HG03103 (cell line): Measurements from ENCODE around the gene GLP1R.

ENCODE experiments used
- ATAC-seq: cut with Tn5 transposase; IDR thresholded peaks from one replicate; pipeline ENCODE4 v1.9.1; 2021; ENCODE audit warnings: low read depth; ENCODE audit not compliant: unreplicated experiment

Gene GLP1R

DNA sequence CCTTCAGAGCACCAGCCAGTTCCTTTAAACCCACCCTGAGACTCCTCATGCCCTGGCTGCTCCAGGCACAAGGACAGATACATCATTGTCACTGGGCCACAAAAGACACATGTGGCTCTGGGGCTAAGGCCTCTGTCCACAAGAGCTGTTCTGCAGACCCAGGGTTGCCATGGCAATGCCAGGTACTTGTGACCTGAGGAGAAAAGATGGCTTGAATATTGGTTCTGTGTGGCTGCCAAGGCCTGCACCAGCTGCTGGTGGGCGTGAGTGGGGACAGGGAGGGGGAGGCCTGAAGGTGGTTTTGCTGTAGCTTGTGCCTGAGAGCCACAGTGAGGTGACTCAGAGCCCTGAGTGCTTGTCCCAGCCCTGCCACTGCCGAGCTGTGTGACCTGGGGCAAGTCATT is 34.7 kb downstream of the GLP1R start:
- no peak for ATAC-seq

DNA sequence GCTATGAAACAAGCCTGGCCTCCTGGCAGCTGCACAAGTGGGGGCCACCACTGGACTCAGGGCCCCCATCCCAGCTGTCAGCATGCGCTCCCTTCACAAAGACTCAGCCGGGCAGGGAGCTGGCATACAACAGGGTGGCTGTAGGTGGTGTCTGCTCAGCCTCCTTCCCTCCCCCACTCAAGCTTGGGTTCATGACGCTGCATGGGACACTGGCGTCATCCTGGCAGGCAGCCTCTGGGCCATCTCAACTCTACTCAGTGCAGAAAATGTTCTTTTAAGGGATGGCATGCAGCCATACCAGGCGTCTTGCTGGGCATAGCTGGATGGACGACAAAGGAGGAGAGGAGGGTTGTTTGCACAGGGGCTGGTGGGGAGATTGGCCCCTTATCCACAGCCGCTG is 35.9 kb downstream of the GLP1R start:
- ATAC-seq, result no peak

DNA sequence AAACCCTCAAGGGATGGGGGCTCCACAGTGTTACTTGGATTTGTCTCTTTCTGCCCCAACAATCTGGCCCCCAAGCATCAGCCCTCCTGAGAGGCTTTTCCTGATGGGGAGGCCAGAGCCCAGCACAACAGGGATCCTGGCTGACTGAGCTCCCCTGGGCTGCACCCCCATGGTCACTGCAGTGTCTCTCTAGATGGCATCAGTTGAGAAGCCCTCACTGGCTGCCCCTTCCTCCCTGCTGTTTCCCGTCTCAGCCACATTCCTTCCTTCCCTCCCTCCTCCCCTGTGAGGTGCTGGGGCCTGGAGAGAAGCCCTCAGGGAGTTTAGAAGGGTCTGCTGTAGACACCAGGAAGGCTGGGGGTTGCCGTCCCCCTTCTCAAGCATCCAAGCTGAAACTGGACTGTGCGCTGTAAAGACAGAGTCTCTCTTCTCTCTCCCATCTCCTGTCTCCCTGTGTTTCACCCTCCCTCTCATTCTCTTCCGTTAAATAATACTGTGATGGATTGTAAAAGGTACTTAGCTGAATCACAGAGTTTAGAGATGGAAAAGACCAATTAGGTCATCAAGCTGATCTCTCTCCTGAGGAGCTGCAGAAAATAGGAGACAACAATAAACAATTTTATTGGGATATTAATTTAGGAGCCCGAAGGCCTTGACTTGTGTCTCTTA is 36.7 kb downstream of the GLP1R start:
- no peak for ATAC-seq

DNA sequence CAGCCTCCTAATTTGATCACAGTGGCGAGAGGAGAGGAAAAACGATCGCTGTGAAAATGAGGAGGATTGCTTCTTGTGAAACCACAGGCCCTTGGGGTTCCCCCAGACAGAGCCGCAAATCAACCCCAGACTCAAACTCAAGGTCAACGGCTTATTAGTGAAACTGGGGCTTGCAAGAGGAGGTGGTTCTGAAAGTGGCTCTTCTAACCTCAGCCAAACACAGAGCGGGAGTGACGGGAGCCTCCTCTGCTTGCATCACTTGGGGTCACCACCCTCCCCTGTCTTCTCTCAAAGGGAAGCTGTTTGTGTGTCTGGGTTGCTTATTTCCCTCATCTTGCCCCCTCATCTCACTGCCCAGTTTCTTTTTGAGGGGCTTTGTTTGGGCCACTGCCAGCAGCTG is 37.7 kb downstream of the GLP1R start:
- ATAC-seq, result peak; percentile 86

DNA sequence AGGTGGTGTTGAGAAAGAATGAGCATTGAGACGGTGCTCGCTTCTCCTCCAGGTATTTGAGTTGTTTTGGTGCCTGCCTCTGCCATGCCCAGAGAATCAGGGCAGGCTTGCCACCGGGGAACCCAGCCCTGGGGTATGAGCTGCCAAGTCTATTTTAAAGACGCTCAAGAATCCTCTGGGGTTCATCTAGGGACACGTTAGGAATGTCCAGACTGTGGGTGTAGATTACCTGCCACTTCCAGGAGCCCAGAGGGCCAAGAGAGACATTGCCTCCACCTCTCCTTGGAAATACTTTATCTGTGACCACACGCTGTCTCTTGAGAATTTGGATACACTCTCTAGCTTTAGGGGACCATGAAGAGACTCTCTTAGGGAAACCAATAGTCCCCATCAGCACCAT is 38.1 kb downstream of the GLP1R start:
- no peak for ATAC-seq

GRCh38 chr6:39087197-39087596 is 38.6 kb downstream of the GLP1R start:
- ATAC-seq, result no peak

DNA sequence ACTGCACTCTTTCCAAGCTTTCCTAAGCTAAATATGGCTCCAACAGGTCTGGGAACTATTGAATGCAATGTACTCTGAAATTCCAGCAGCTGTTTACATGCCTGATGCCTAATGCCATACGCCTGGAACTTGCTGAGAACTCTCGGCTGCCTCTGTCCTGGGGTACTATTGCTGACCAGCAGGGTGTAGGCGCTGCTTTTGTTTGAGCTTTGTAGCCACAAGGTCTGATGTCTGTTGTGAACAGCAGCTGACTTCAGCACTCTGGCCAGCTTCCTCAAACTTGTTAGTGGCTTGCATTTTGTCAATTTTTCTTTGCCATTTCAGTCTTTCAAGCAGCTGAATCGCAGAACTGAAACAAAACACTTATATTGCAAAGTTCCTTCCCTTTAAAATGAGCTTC is 39.8 kb downstream of the GLP1R start:
- no peak for ATAC-seq

DNA sequence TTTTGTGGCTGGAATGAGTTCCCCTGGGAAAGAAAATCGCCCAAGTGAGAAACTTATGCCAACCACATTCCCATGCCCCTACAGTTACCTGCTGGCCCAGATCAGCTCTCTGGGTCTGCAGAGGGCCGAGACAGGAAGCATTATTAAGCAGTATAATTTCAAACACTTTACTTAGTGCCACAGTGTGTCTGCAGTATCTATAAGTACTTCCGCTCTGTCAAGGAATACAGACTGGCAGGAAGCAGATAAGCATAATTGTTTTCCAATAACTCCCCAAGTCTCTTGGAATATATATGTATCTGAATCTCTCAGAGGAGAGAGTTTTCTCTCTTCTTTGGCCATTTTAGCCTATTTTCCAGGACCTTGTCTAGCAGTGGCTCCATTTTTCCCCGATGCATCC is 41.5 kb downstream of the GLP1R start:
- ATAC-seq, result no peak

DNA sequence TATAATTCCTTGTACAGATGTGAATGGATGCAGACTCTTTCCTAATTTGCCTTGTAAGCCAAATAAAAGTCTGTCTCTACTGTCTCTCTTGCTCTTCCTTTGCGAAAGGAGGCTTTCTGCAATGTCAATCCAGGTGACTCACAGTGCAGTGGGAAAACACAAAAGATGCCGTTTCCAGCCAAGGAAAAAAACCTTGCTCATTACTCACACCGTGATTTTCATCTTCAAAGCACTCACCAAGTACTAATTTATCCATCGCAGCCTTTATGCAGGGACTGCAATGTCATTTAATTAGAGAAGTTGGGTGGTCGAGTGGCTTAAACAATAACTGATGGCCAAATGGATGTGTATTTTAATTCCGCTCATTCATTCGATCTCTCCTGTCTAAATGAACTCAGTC is 42.6 kb downstream of the GLP1R start:
- ATAC-seq, result no peak

DNA sequence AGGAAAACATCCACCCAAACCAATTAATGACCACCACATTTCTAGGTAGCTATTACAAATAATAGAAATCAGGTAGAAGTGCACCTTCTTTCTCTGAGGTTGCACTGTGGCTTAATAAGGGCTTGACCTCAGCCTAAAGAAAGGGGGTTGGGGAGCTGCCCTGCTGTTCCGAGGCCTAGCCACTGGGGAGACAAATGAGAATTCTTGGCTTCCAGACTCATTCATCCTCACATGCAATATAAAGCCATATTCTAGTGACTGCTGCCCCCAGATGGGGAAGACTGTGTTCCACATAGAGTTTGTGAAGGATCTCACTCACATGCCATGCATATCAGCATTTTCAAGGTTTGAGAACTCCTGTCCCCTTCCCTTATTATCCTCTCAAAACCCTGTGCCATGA is 43.5 kb downstream of the GLP1R start:
- ATAC-seq, result no peak

DNA sequence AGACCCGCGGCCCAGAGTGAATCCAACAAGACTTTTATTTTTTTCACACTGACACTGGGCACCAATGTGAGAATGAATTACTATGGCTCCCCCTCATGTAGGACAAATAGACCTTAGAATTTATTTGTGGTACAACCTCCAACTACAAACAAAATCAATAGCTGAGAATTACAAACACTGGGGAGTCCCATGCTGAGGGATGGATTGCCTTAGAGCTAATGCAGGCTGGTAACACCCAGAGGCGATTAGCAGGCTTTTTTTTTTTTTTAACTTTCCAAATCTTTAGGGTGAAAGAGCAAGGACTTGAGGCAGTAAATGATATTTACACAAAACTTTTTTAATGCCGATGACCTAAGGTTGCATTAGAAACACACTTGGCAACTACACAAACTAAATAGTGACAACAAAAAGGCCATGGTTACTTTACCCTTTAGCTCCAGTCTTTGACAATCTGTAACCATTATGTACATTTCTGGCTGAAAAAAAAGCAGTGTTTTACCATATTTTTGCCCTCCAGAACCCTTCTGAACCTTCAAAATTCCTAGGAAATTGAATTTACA is 44.6 kb downstream of the GLP1R start:
- no peak for ATAC-seq

DNA sequence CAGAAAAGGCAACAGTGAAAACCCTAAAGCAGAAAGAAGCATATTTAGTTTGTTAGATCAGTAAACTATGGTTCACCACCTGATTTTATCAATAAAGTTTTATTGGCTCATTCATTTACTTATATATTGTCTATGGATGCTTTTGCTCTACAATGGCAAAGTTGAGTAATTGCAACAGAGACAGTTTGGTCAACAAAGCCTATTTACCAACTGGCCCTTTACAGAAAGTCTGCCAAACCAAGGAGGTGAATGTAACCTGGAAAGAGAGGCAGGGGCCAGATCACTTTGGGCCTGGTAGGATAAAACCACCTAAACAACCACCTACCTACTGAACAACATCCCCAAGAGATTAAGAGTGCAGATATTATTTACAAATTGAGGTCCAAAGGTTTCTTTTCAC is 47.0 kb downstream of the GLP1R start:
- ATAC-seq, result no peak

DNA sequence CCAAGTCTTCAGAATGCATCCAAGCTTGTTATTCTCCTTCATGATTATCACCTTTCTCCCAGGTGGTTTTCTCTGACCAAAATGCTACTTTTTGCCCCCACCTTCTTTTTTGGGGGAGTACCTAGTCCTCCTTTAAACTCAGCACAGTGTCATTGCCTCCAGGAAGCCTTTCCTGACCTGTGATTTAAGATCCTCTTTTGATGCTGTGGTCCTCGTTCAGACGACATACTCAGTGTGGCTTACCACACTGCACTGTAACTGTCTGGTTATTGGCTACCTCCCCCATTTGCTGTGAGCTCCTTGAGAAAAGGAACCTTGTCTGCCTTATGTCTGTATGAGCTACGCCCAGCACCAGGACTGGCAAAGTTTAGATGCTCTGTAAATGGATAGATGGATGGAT is 51.8 kb downstream of the GLP1R start:
- no peak for ATAC-seq

DNA sequence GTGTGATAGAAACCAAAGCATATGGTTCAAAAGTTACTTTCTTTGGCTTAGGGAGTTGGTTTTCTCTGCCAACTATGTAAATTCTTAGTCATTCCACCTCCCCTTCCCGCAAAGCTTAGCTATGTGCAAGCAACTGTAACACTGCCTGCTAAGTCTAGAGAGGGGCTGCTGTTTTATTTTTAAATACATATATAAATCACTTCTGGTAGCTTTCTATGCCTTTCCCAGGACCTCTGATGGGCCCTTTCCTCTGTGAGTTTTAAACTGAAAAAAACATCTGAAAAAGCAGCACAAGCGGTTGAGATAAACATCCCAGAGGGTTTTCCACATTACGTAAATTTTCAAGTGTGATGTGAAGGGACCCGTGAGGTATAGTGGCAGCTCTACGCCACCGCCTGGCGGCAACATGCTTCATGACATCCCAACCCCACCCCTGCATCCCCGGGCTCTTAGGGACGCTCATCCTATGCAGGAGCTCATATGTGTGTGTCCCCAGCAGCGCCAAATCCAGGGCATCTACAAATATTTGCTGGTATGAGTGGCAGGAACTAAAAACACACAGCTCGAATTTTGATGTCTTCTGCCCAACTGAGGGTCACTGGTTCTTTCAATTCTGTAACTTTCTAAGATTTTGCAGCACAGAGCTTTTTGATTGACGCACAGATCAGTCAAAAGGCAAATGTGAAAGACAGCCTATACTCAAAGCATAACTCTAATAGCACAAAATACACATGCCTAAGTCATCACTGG is 53.7 kb downstream of the GLP1R start:
- ATAC-seq, result peak; percentile 66

DNA sequence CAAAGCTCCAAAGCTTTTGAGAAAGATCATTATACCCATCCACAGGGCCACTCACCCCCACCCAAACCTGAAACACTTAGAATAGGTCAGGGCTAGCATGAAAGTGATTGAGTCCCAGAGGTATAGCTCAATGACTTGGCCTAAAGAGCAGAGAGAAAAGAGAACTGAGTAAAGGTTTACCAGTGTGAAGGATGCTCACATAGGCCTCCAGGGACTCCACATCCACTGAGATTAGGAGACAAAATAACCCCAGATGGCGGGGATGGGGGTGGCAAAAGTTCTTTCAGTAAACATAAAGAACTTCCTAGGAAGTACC is 54.2 kb downstream of the GLP1R start:
- peak; percentile 63 for ATAC-seq

GRCh38 chr6:39104528-39104927 is 55.9 kb downstream of the GLP1R start:
- ATAC-seq, result no peak

GRCh38 chr6:39107034-39107433 is 58.5 kb downstream of the GLP1R start:
- ATAC-seq, result no peak

- no peak for ATAC-seq
Observed at GRCh38 chr6:39107641-39108040, 59.1 kb downstream of the GLP1R start.

DNA sequence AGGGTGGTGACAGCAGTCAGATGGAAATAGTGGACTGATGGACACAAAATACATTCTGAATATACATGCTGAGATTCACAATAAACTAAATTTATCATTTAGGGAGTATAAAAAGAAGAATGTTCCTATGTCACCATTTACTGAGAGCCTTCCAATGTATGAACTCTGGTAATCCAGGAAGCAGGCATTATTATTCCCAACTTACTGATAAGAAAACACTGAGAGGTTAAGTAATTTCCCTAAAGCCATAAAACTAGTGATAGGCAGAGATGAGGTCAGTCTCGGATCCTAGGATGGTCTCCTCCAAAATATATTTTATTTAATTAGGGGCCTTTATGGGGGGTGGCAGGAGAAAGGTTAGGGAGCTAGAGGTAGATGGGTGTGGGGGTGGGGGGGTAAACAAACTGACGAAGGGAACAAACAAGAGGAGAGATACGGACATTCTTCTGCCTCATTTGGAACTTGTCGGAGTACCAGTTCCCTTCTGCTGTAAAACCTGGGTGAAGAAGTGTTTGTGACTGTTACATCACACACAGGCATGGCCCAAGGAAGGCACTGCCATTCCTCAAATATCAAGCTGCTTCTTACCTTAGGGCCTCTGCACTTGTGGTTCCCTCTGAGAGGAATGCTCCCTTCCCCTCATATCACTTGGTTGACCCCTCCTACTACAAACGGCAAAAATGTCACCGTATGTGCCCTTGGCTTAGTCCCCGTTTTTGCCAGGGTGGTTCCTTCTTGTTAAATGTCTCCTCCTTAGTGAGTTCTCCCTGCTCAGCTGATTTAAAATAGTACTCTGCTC is 59.7 kb downstream of the GLP1R start:
- no peak for ATAC-seq

DNA sequence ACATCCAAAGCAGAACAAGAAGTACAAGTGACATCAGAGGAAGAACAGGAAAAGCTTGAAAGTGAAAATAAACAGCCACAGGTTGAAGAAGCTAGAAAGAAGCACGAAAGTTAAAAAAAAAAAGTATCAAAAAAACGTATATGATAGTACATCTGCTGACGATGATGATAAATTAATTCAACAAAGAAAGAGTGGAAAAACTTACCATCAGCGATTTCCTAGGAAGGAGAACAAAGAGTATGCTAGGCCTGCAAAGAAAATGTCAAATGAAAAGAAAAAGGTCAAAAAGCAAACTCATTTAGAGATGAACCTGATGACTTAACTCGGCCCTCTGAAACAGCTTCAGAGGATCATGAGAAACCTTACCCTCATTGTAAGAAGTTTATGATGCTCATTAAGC is 62.7 kb downstream of the GLP1R start:
- ATAC-seq, result no peak

DNA sequence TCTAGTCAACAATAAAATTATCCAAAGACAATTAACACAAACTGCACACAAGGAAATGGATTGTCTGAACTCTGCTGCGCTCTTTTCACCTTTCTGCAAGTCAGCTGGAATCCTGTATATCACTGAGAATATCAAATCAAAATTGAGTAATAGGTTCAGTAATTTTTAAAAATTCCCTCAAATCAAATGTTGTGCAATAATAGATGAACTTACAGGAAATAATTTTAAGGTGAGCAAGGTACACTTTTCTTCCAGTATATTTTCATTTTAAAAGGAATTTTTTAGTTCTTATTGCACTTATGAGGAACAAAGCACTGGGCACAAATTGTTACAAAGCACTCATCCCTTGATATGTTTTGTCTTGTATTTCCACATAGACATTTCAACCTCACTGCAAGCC is 65.2 kb downstream of the GLP1R start:
- no peak for ATAC-seq

GRCh38 chr6:39114388-39114703 is 65.8 kb downstream of the GLP1R start:
- peak; percentile 4 for ATAC-seq
